PC-3 (cell line): ENCODE measurements around the gene CASP4. TPM values are rescaled to one million over a fixed set of nuclear protein-coding genes. Genes with fewer than 3 reads are reported as not detected.

Source experiments
- ATAC-seq: fragments of 200-7000 bp; cut with Tn5 transposase; 2 replicates; pipeline ENCODE4 v1.9.1; 2020; ENCODE audit warnings: mild to moderate bottlenecking, moderate library complexity
- BruUV-seq: library from RNA; stranded (reverse); fragments of 400-500 nt; replicated peaks from 2 replicates; lab custom pipeline; 2021; lab: Mats Ljungman, UMichigan
- CTCF ChIA-PET: fragments of 300-600 bp; sonication (Branson Sonifier 250); formaldehyde crosslinking; loops from one replicate; lab custom pipeline; 2022; ENCODE audit warnings: antibody characterized with exemption; lab: Charles Lee
- POLR2A ChIA-PET: fragments of 300-600 bp; sonication (Branson Sonifier 250); formaldehyde crosslinking; loops from one replicate; lab custom pipeline; 2022; ENCODE audit warnings: antibody characterized with exemption; ENCODE audit not compliant: unreplicated experiment; lab: Charles Lee
- DNase-seq: peaks from one replicate; pipeline ENCODE4 v3.0.0-alpha.2; 2015
- H2AFZ ChIP-seq: fragments of 300-600 bp; sonication (generic); 2 replicates; pipeline ENCODE4 v1.6.0; 2016; ENCODE audit warnings: antibody characterized with exemption, low read length
- H3F3A ChIP-seq: fragments of 300-600 bp; sonication (generic); one replicate; pipeline ENCODE4 v1.6.0; 2017; ENCODE audit warnings: antibody characterized with exemption, low read length, control low read depth, mild to moderate bottlenecking; ENCODE audit not compliant: unreplicated experiment
- H3K27ac ChIP-seq: fragments of 300-600 bp; sonication (generic); 2 replicates; pipeline ENCODE4 v1.5.1; 2016; ENCODE audit warnings: mild to moderate bottlenecking, low read length
- H3K27me3 ChIP-seq: fragments of 300-600 bp; sonication (generic); 2 replicates; pipeline ENCODE4 v1.6.1; 2016; ENCODE audit warnings: low read length, mixed read lengths
- H3K36me3 ChIP-seq: fragments of 300-600 bp; sonication (generic); 2 replicates; pipeline ENCODE4 v1.6.1; 2016; ENCODE audit warnings: low read depth, mixed run types, low read length, mixed read lengths
- H3K4me1 ChIP-seq: fragments of 300-600 bp; sonication (generic); 2 replicates; pipeline ENCODE4 v1.5.1; 2016; ENCODE audit warnings: low read length; ENCODE audit not compliant: insufficient read depth
- H3K4me2 ChIP-seq: fragments of 300-600 bp; sonication (generic); 2 replicates; pipeline ENCODE4 v1.6.0; 2016; ENCODE audit warnings: low read length
- H3K4me3 ChIP-seq: fragments of 300-600 bp; sonication (generic); 2 replicates; pipeline ENCODE4 v1.5.1; 2016; ENCODE audit warnings: mild to moderate bottlenecking, low read length, mixed read lengths
- H3K79me2 ChIP-seq: fragments of 300-600 bp; sonication (generic); 2 replicates; pipeline ENCODE4 v1.6.1; 2017; ENCODE audit warnings: low read length, mixed read lengths
- H3K9ac ChIP-seq: fragments of 300-600 bp; sonication (generic); 2 replicates; pipeline ENCODE4 v1.6.0; 2016; ENCODE audit warnings: mild to moderate bottlenecking, low read length
- H3K9me2 ChIP-seq: fragments of 300-600 bp; sonication (generic); replicated peaks from 2 replicates; pipeline ENCODE4 v1.6.1; 2016; ENCODE audit warnings: mixed run types, low read length, mixed read lengths
- H3K9me3 ChIP-seq: fragments of 300-600 bp; sonication (generic); 2 replicates; pipeline ENCODE4 v1.6.1; 2016; ENCODE audit warnings: low read length, mixed read lengths
- H4K20me1 ChIP-seq: fragments of 300-600 bp; sonication (generic); 2 replicates; pipeline ENCODE4 v1.6.1; 2016; ENCODE audit warnings: low read length, mixed read lengths
- EZH2 ChIP-seq: fragments of 300-600 bp; sonication (generic); IDR thresholded peaks from one replicate; pipeline ENCODE4 v1.6.1; 2017; ENCODE audit warnings: antibody characterized with exemption, mild to moderate bottlenecking, low read length; ENCODE audit not compliant: unreplicated experiment
- EZH2phosphoT487 ChIP-seq: fragments of 300-600 bp; sonication (generic); IDR thresholded peaks from 2 replicates; pipeline ENCODE4 v1.6.1; 2018; ENCODE audit warnings: mild to moderate bottlenecking, antibody characterized with exemption, low read length, borderline replicate concordance
- intact Hi-C: fragments of 100-400 bp; cut with micrococcal nuclease; formaldehyde crosslinking; loops from 2 replicates; pipeline ENCODE4 v1.9.0; 2023
- total RNA-seq: library from RNA; depleted of rRNA; stranded (reverse); fragments of >200 nt; gene quantifications from 2 replicates; pipeline ENCODE4 v1.2.3, GENCODE V29; 2014
- TF ChIP-seq, protein P1 (sequence below): fragments of 300-600 bp; sonication (generic); conservative IDR thresholded peaks from 2 replicates; pipeline ENCODE4 v1.5.1; 2017; ENCODE audit warnings: antibody characterized with exemption, low read depth, mild to moderate bottlenecking, low read length

CASP4 gene
- total RNA-seq, 1 experiment from 2014 or later = 40.9 TPM

DNA sequence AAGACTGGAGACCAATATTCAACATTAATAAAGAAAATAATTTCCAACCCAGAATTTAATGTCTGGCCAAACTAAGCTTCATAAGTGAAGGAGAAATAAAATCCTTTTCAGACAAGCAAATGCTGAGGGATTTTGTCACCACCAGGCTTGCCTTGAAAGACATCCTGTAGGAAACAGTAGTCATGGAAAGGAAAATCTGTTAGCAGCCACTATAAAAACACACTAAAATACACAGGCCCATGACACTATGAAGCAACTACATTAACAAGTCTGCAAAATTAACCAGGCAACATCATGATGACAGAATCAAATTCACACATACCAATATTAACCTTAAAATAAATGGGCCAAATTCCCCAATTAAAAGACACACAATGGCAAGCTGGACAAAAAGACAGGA, 2.4 kb upstream of the CASP4 start:
- intact Hi-C loops = no loop called here

DNA sequence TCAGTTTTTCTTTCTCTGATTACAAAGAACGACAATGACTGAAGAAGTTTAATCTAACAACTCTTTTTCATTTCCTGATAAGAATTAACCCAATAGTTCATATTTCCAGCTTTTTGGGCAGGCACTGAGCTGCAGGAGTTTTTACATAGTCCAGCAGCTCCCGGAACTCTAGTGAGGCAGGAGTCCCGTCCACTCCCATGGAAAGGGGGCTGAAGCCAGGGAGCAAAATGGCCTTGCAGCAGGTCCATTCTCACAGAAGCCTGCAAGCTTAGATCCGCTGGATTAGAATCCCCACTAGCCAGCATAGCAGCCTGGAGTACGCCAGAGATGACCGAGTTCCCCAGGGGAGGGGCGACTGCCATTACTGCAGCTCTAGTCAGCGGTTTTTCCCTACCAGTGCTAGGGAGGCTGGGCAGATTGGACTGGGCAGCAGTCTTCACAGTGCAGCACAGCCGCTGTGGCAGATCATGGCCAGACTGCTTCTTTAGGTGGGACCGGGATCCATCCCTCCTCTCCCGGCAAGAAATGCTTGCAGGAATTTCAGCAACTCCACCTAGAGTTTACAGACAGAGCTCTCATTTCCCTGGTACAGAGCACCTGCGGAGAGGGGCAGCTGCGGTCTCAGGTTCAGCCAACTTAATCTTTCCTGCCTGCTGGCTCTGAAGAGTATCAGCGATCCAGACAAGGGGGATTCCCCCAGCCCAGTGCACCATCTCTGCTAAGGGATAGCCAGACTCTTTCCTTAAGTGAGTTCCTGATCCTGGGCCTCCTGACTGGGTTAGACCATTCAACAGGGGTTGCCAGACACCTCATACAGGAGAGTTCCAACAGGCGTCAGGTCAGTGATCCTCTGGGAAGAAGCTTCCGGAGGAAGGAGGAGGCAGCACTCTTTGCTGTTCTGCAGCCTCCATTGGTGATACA, 742 bp upstream of the CASP4 start:
- peak overlapping the region; percentile 71 for H3K27ac ChIP-seq
- CTCF ChIA-PET = no interaction called here

More for the DNA sequence above, 2.4 kb upstream of the CASP4 start:
- peaks cover 4% of the 10 kb centered on the region; the same call in 1 of the 2 replicates for H3K9me3 ChIP-seq
- no peak overlapping the region for H2AFZ ChIP-seq
- H3K79me2 ChIP-seq = peaks cover 16% of the 10 kb centered on the region
- H3K4me3 ChIP-seq = no peak overlapping the region
- ATAC-seq = no peak
- H3K27me3 ChIP-seq = no peaks in the 10 kb centered on the region
- H3K36me3 ChIP-seq = no peaks in the 10 kb centered on the region
- H3K4me2 ChIP-seq = no peak overlapping the region
- no peak overlapping the region for H3K27ac ChIP-seq
- DNase-seq = no peak
- BruUV-seq = no TSS peak
- no peaks in the 10 kb centered on the region for H4K20me1 ChIP-seq
- TF ChIP-seq, protein P1, sequence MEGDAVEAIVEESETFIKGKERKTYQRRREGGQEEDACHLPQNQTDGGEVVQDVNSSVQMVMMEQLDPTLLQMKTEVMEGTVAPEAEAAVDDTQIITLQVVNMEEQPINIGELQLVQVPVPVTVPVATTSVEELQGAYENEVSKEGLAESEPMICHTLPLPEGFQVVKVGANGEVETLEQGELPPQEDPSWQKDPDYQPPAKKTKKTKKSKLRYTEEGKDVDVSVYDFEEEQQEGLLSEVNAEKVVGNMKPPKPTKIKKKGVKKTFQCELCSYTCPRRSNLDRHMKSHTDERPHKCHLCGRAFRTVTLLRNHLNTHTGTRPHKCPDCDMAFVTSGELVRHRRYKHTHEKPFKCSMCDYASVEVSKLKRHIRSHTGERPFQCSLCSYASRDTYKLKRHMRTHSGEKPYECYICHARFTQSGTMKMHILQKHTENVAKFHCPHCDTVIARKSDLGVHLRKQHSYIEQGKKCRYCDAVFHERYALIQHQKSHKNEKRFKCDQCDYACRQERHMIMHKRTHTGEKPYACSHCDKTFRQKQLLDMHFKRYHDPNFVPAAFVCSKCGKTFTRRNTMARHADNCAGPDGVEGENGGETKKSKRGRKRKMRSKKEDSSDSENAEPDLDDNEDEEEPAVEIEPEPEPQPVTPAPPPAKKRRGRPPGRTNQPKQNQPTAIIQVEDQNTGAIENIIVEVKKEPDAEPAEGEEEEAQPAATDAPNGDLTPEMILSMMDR = no peak
- TF ChIP-seq EZH2 (no peak), EZH2phosphoT487 (no peak)
- H3F3A ChIP-seq = no peaks in the 10 kb centered on the region
- H3K9me2 ChIP-seq = no peaks in the 10 kb centered on the region
- POLR2A ChIA-PET = no interaction called here
- no peak overlapping the region for H3K9ac ChIP-seq
- CTCF ChIA-PET = no interaction called here
- peaks cover 20% of the 10 kb centered on the region for H3K4me1 ChIP-seq

More for the DNA sequence above, 742 bp upstream of the CASP4 start:
- Histone ChIP-seq H3K9me2 (no peaks in the 10 kb centered on the region), H3K4me2 (peak overlapping the region; percentile 83), H3F3A (no peaks in the 10 kb centered on the region), H3K36me3 (no peaks in the 10 kb centered on the region), H3K4me1 (peaks cover 25% of the 10 kb centered on the region), H3K27me3 (no peaks in the 10 kb centered on the region), H4K20me1 (no peaks in the 10 kb centered on the region), H3K9ac (peak overlapping the region; percentile 73), H3K79me2 (peaks cover 16% of the 10 kb centered on the region), H2AFZ (peak overlapping the region; percentile 94), H3K4me3 (peak overlapping the region; percentile 74), H3K9me3 (no peaks in the 10 kb centered on the region; the same call in 1 of the 2 replicates)
- peak; percentile 41 for ATAC-seq
- DNase-seq = peak; percentile 18
- intact Hi-C loops = loop anchor here (1.0 to 10.0 kb wide), 5 partner anchors 78 to 893 kb away; no protein-coding TSS in a partner anchor
- BruUV-seq = no TSS peak
- POLR2A ChIA-PET = no interaction called here
- TF ChIP-seq, protein P1 = no peak
- no peak for TF ChIP-seq EZH2
- no peak for TF ChIP-seq EZH2phosphoT487
